Activated naive CD8-positive, alpha-beta T cell treated with anti-CD3 and anti-CD28 coated beads, Interleukin-2, amount 50 U/mL, for 24 hours (primary cell): Measurements from ENCODE around the gene TOX2.

Source experiments
- ATAC-seq: fragments of 150-1000 bp; cut with Tn5 transposase; one replicate; pipeline ENCODE4 v1.10.0; 2021
- DNase-seq: peaks from one replicate; pipeline ENCODE4 v3.0.0; 2021
- H3K27ac Mint-ChIP-seq: one replicate; pipeline ENCODE4 v1.8.0; 2021; ENCODE audit warnings: mild to moderate bottlenecking, mixed read lengths
- H3K27me3 Mint-ChIP-seq: one replicate; pipeline ENCODE4 v1.8.0; 2021; ENCODE audit warnings: mixed read lengths
- H3K36me3 Mint-ChIP-seq: one replicate; pipeline ENCODE4 v1.8.0; 2021; ENCODE audit warnings: low read depth, mixed read lengths
- H3K4me1 Mint-ChIP-seq: one replicate; pipeline ENCODE4 v1.8.0; 2021; ENCODE audit warnings: mixed read lengths
- H3K4me3 Mint-ChIP-seq: one replicate; pipeline ENCODE4 v1.8.0; 2021; ENCODE audit warnings: mild to moderate bottlenecking, moderate library complexity, mixed read lengths
- H3K9me3 Mint-ChIP-seq: one replicate; pipeline ENCODE4 v1.8.0; 2021; ENCODE audit warnings: mixed read lengths

Gene TOX2, protein sequence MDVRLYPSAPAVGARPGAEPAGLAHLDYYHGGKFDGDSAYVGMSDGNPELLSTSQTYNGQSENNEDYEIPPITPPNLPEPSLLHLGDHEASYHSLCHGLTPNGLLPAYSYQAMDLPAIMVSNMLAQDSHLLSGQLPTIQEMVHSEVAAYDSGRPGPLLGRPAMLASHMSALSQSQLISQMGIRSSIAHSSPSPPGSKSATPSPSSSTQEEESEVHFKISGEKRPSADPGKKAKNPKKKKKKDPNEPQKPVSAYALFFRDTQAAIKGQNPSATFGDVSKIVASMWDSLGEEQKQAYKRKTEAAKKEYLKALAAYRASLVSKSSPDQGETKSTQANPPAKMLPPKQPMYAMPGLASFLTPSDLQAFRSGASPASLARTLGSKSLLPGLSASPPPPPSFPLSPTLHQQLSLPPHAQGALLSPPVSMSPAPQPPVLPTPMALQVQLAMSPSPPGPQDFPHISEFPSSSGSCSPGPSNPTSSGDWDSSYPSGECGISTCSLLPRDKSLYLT

DNA sequence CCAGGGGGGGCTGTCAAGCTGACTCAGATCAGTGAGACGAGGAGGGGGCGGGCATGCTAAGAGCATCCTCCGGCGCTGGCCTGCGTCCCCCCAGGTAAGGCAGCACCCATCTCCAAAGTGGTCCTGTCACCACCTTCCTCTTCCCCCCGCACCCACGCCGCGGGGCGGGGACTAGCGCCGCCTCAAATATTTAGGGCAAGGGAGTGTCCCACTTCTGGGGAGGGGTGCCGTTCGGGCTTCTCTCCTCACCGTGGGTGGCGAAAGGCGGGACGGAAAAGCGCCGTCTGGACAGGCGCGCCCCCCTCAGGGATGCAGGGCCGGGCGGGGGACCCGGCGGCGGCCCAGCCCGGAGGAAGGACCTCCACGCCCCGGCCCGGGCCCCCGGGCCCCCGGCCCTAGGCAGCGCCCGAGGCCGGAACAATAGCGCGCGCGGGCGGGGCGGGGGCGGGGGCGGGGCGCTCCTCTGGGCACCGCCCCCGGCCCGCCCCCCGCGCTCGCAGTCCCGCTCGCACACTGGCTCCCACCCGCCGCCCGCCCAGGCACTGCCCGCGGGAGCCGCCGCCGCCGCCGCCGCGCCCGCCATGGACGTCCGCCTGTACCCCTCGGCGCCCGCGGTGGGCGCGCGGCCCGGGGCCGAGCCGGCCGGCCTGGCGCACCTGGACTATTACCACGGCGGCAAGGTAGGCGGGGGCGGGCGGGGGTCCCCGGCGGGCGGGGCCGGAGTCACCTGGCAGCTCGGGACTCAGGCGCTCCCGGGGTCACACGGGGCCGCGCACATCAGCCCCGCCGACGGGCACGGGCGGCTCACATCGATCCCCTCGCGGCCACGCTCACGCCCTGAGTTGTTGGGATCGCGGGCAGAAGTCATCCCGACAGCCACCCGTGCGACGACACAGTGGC lies at the start of gene TOX2:
Gene TOX2 (plus strand): TSS at position 542 of the 900 bp plus-strand sequence. CDS start 40 bp downstream, at position 582.
- Mint-ChIP-seq H3K27me3 (peaks cover 55% of the 10 kb centered on the region), H3K36me3 (peaks cover 14% of the 10 kb centered on the region), H3K27ac (peak within 1 kb of the TSS; percentile 65), H3K4me3 (peak within 1 kb of the TSS; percentile 78), H3K9me3 (peaks cover 20% of the 10 kb centered on the region), H3K4me1 (peaks cover 47% of the 10 kb centered on the region)
- peak; percentile 31 for DNase-seq
- peak; percentile 35 for ATAC-seq

DNA sequence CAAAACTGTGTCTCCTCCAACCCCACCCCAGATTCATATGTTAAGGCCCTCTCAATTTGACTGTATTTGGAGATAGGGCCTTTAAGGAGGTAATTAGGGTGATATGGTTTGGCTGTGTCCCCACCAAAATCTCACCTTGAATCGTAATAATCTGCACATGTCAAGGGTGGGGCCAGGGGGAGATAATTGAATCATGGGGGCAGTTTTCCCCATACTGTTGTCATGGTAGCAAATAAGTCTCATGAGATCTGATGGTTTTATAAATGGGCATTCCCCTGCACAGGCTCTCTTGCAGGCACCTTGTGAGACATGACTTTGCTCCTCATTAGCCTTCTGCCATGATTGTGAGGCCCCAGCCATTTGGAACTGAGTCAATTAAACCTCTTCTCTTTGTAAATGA lies 46.6 kb upstream of the TOX2 start:
- ATAC-seq: no peak
- H3K27me3 Mint-ChIP-seq: no peaks in the 10 kb centered on the region
- H3K4me3 Mint-ChIP-seq: no peak overlapping the region
- H3K36me3 Mint-ChIP-seq: no peaks in the 10 kb centered on the region
- H3K27ac Mint-ChIP-seq: no peak overlapping the region
- H3K9me3 Mint-ChIP-seq: no peaks in the 10 kb centered on the region
- DNase-seq: no peak
- no peaks in the 10 kb centered on the region for H3K4me1 Mint-ChIP-seq

DNA sequence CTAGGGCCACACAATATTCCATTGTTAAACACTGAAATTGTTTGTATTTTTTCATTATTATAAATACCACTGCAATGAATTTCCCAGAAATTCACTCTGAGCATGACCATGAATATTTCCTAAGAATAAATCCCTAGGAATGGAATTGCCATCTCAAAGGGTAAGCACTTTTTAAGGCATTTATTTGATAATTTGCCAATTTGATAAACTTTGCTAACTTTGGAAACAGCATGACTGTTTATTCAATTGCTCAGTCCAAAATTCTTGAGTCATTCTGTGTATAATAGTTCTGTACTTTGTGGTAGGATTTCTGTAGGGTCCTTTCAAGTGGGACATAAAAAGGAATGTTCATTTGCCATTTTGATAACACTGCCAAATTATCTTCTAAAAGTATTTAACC lies 44.2 kb upstream of the TOX2 start:
- no peaks in the 10 kb centered on the region for H3K9me3 Mint-ChIP-seq
- no peak overlapping the region for H3K27ac Mint-ChIP-seq
- DNase-seq: no peak
- H3K4me1 Mint-ChIP-seq: no peaks in the 10 kb centered on the region
- H3K27me3 Mint-ChIP-seq: peaks cover 4% of the 10 kb centered on the region
- H3K4me3 Mint-ChIP-seq: no peak overlapping the region
- no peaks in the 10 kb centered on the region for H3K36me3 Mint-ChIP-seq
- no peak for ATAC-seq

DNA sequence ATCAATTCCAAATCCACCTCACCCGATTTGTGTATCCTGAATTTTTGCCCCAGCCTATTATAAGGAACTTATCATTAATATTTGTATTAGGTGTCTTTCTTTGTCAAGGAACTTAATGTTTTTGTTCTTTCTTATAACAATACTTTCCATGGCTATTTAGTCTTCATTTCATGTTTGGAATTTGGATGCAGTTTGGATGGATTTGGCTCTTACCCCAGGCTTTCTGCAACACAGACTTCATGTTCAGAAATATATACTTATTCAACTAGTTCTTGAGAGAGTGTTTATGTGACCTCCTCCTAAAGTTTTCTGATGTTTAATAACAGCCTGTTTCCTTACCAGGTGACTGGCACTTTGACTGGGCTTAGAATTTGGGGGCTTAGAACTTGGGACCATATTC lies 35.9 kb upstream of the TOX2 start:
- DNase-seq (no peak), ATAC-seq (no peak)
- no peaks in the 10 kb centered on the region for H3K36me3 Mint-ChIP-seq
- no peaks in the 10 kb centered on the region for H3K4me1 Mint-ChIP-seq
- no peaks in the 10 kb centered on the region for H3K9me3 Mint-ChIP-seq
- H3K27ac Mint-ChIP-seq: no peak overlapping the region
- no peak overlapping the region for H3K4me3 Mint-ChIP-seq
- peaks cover 16% of the 10 kb centered on the region for H3K27me3 Mint-ChIP-seq

DNA sequence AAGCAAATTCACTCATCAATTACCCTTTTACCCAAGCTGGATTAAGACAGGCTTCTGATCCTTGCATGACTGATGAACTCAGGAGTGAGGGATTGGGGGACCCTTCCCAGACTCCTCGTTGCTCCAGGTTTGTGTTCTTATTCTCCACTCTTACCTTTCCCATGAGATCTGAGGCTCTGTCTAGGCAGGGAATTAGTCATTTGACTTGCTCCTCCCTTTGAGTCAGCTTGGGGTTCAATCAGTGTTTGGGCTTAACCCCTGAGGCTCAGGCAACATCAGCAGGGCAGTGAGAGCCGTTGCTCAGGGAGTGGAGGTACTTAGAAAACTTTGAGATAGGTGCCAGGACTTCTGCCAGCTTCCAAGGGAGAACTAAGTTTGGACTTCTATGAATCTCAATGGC lies 20.7 kb upstream of the TOX2 start:
- DNase-seq (no peak), ATAC-seq (no peak)
- Mint-ChIP-seq H3K27me3 (peaks cover 19% of the 10 kb centered on the region), H3K9me3 (peaks cover 30% of the 10 kb centered on the region), H3K36me3 (peaks cover 10% of the 10 kb centered on the region), H3K27ac (no peak overlapping the region), H3K4me1 (no peaks in the 10 kb centered on the region), H3K4me3 (no peak overlapping the region)

DNA sequence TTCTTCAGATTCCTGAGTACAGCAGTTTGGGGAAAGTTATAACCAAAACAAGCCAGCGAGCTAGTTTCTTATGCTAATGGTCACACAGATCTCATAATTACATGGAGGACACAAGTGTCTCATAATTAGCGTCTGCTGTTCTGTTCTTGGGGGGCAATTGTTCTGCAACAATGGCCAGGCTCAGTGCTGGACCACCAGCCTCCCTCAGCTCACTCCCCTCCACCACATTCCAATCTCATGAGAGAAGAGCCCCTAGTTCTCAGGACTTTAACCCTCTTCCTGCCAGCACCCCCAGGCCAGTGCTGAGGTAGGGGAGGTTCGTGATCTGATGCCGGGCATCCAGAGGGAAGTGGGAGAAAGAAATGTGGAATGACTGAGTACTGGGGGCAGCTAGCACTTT lies 20.2 kb upstream of the TOX2 start:
- H3K4me3 Mint-ChIP-seq: no peak overlapping the region
- H3K27ac Mint-ChIP-seq: no peak overlapping the region
- DNase-seq (no peak), ATAC-seq (no peak)
- no peaks in the 10 kb centered on the region for H3K4me1 Mint-ChIP-seq
- H3K27me3 Mint-ChIP-seq: peaks cover 17% of the 10 kb centered on the region
- peaks cover 27% of the 10 kb centered on the region for H3K9me3 Mint-ChIP-seq
- peaks cover 8% of the 10 kb centered on the region for H3K36me3 Mint-ChIP-seq

DNA sequence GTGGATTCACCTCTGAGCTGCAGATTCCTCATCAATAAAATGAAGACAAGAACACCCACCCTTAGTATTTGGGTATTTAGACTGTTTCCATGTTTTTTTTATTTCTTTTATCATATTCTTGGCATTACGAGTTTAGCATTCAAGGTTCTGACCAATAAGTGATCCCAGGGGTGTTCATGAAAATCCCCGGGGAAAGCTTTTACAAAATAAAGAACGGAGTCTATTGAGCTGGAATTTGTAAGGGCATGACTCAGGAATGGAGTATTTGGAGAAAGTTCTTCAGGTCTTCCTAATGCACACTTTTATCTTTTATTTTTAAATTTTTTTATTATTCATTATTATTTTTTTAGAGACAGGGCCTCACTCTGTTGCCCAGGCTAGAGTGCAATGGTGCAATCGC lies 19.4 kb upstream of the TOX2 start:
- DNase-seq (no peak), ATAC-seq (no peak)
- Mint-ChIP-seq H3K27me3 (peaks cover 12% of the 10 kb centered on the region), H3K36me3 (peaks cover 4% of the 10 kb centered on the region), H3K9me3 (peaks cover 22% of the 10 kb centered on the region), H3K4me1 (no peaks in the 10 kb centered on the region), H3K27ac (no peak overlapping the region), H3K4me3 (no peak overlapping the region)

DNA sequence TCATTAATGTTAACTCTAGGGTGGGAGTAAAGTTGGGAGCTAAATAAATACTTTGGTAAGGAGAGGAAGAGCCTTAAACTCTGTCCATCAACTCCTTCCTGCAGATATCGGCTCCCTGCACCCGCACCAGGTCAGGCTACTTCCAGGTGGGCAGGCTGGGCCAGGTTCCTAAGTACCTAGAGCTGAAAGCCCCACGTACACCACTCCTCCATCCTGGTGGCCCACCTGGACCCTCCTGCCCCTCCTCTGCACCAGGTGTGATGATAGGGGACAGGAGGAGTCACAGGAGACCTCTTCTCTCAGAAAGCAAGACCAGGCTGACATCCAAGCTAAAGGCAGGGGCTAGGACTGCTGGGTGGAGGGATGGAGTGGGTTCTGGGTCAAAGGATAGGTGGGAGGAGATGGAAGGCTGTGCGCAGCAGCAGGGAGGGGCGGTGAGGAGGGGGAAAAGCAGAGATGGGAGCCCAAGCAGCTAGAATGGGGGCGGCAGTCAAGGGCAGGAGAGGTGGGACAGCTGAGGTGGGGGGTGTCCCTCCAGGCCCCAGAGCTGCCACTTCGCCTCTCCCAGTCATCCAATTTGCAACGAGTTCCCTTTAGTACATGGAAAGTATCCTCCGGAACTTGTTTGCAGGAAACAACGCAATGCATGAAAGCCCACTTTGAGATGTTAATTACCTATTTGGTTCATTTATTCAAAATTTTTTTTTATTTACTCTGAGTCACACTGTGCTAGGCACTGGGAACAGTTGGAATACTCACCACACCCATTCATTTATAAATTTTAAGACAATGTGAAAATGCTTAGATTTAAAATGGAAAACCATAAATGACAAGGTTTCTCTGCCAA lies 15.2 kb upstream of the TOX2 start:
- no peaks in the 10 kb centered on the region for H3K4me1 Mint-ChIP-seq
- H3K9me3 Mint-ChIP-seq: no peaks in the 10 kb centered on the region
- DNase-seq (no peak), ATAC-seq (no peak)
- peaks cover 8% of the 10 kb centered on the region for H3K27me3 Mint-ChIP-seq
- H3K27ac Mint-ChIP-seq: no peak overlapping the region
- H3K4me3 Mint-ChIP-seq: no peak overlapping the region
- no peaks in the 10 kb centered on the region for H3K36me3 Mint-ChIP-seq

DNA sequence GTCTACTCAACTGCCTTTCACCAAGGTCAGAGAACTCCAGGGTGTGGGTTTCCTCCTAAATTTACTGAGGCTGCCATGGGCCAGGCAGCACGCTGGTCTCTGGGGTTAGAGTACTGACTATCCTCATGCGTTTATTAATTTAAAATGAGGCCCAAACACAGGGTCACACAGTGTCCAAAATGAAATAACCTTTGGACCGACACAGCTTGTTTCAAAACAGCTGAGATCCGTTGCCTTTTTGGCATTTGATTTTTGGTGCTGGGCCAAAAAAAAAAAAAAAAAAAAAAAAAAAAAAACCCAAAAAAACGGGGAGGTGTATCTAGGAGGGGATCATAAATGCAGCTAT lies 14.6 kb upstream of the TOX2 start:
- Mint-ChIP-seq H3K27ac (no peak overlapping the region), H3K36me3 (no peaks in the 10 kb centered on the region), H3K27me3 (peaks cover 8% of the 10 kb centered on the region), H3K4me3 (no peak overlapping the region), H3K4me1 (no peaks in the 10 kb centered on the region), H3K9me3 (no peaks in the 10 kb centered on the region)
- ATAC-seq: no peak
- no peak for DNase-seq

DNA sequence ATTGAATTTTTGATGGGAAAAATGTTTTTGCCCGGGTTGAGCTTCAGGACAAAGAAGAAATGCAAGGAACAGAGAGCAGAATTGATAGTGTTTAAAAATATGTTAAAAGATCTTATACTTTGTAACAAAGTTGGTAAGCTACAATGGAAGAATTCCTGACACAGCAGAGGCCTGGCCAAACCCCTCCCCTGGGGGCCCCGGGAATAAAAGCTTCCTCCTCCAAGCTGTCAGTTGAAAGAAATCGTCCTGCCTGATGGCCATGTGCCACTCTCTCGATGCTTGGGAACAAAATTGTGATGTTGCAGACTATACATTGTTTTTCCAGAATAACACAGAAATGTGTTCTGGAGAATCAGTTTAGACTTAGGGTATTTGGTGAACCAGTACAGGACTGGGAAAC lies 14.2 kb upstream of the TOX2 start:
- ATAC-seq: no peak
- peaks cover 8% of the 10 kb centered on the region for H3K27me3 Mint-ChIP-seq

DNA sequence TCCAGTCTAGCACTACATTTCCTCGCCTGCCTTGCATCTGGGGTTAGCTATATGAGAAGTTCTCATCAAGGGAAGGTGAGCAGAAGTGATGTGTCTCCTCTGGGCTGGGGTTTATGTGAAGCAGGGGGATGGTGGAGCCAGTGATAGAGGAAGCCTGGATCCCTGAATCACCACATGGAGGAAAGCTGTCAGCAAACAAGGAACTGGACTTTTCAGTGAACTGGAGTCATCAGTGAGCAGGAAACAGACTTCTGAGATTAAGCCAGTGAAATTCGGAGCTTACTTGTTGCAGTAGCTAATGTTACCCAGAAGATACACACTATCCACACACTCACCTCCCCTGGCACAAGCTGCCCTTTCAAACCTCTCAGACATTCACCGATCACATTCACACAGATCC lies 13.4 kb upstream of the TOX2 start:
- Mint-ChIP-seq H3K27ac (no peak overlapping the region), H3K4me1 (no peaks in the 10 kb centered on the region), H3K4me3 (no peak overlapping the region), H3K36me3 (no peaks in the 10 kb centered on the region), H3K9me3 (no peaks in the 10 kb centered on the region), H3K27me3 (peaks cover 8% of the 10 kb centered on the region)
- DNase-seq: no peak
- no peak for ATAC-seq

More for the DNA sequence above, 14.2 kb upstream of the TOX2 start:
- Mint-ChIP-seq H3K4me3 (no peak overlapping the region), H3K27ac (no peak overlapping the region), H3K36me3 (no peaks in the 10 kb centered on the region), H3K9me3 (no peaks in the 10 kb centered on the region), H3K4me1 (no peaks in the 10 kb centered on the region)
- DNase-seq: no peak

DNA sequence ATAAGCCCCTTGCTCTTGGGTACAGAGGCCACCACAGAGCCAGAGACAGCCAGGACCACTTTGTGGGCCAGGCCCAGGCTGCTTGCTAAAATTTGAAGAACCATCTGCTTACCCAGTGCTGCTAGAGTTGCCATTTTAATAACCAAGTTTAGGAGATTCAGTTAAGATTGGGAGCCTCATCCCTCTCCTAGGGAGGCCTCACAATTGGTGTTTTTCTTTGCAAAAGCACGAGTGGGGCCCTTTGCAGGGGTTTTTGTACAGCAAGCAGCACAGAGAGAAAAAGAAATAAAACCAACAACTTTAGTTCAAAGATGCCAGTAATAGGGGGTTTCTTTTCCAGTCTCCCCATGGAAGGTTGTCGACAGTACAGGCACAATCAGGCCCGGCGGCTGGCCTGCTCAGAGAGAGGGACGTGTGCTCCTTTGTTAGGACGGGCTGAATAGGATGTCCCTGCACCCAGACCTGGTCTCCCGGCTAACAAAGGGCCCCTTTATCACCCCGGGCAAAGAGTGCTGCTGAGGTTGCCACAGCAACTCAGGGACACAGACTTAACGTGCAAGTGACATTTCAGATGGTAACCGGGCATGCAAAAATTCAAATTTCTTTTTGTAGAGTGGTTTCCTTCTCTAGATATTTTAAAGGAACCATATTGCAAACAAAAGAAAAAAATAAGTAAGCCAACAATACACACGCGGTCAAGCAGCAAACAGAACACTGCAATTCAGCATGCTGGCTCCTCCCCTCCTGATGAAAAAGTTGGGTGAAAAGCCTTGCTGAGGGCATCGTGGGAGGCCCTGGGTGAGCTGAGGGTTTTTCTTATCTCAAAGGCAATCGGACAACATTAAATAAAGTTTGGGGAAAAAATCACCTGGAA lies 10.5 kb upstream of the TOX2 start:
- H3K9me3 Mint-ChIP-seq: peaks cover 9% of the 10 kb centered on the region
- DNase-seq: no peak
- no peak overlapping the region for H3K4me3 Mint-ChIP-seq
- no peak for ATAC-seq
- no peaks in the 10 kb centered on the region for H3K4me1 Mint-ChIP-seq
- H3K27me3 Mint-ChIP-seq: peaks cover 2% of the 10 kb centered on the region
- no peak overlapping the region for H3K27ac Mint-ChIP-seq
- no peaks in the 10 kb centered on the region for H3K36me3 Mint-ChIP-seq

DNA sequence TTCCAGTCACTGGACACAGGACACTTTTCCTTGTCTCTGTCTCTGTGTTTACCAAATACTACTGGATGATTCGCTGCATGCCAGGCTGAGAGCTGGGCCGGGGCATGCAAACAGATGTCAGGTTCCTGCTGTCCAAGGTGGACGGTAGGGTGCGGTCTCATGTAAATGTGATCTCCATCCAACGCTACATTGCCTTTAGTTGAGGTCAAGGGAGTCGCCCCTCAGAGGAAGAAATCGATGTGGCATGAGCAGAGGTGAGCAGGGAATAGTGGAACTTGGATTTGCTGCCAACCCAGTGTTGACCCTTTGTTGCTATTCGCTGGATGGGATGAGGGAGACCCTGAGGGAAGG lies 9.8 kb upstream of the TOX2 start:
- Mint-ChIP-seq H3K4me3 (no peak overlapping the region), H3K9me3 (peaks cover 12% of the 10 kb centered on the region)

More for the DNA sequence above, 9.8 kb upstream of the TOX2 start:
- ATAC-seq (no peak), DNase-seq (no peak)
- H3K36me3 Mint-ChIP-seq: no peaks in the 10 kb centered on the region
- H3K4me1 Mint-ChIP-seq: peaks cover 2% of the 10 kb centered on the region
- H3K27me3 Mint-ChIP-seq: peaks cover 2% of the 10 kb centered on the region
- no peak overlapping the region for H3K27ac Mint-ChIP-seq
